ENCODE results near the gene RADX. TPM values are rescaled to one million over a fixed set of nuclear protein-coding genes. Genes with fewer than 3 reads are reported as not detected.
A peak's percentile ranks its signal among the peaks of the same experiment; 100 is the strongest.

RADX gene
- total and polyA plus RNA-seq, 2 of the 13 experiments (the other 11 are each of a cell fraction or from before 2014, with no cell fraction given): 1.1 to 2.7 TPM

DNA sequence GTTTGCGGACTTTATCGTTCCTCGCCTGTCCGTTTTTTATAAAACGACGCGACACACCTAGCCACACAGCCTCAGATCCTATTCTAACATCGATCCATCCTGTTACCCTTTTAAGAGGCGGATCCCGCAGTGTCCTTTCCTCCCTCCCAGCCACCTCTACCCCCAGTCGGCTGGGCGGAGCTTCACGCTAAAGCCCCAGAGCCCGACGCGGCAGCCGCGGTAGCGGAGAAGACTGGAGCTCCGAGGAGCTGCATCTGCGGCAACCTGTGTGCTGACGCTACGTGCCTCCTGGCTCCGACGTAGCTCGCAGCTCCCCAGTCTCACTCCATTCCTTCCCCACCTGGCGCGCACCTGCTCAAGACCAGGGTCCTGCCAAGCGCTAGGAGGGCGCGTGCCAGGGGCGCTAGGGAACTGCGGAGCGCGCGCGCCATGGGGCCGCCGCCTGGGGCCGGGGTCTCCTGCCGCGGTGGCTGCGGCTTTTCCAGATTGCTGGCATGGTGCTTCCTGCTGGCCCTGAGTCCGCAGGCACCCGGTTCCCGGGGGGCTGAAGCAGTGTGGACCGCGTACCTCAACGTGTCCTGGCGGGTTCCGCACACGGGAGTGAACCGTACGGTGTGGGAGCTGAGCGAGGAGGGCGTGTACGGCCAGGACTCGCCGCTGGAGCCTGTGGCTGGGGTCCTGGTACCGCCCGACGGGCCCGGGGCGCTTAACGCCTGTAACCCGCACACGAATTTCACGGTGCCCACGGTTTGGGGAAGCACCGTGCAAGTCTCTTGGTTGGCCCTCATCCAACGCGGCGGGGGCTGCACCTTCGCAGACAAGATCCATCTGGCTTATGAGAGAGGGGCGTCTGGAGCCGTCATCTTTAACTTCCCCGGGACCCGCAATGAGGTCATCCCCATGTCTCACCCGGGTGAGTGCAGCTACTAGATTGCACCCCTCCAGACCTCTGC lies 115.0 kb downstream of the RADX start, which contains the start of gene RNF128 (continued):
- TF ChIP-seq, protein P1, sequence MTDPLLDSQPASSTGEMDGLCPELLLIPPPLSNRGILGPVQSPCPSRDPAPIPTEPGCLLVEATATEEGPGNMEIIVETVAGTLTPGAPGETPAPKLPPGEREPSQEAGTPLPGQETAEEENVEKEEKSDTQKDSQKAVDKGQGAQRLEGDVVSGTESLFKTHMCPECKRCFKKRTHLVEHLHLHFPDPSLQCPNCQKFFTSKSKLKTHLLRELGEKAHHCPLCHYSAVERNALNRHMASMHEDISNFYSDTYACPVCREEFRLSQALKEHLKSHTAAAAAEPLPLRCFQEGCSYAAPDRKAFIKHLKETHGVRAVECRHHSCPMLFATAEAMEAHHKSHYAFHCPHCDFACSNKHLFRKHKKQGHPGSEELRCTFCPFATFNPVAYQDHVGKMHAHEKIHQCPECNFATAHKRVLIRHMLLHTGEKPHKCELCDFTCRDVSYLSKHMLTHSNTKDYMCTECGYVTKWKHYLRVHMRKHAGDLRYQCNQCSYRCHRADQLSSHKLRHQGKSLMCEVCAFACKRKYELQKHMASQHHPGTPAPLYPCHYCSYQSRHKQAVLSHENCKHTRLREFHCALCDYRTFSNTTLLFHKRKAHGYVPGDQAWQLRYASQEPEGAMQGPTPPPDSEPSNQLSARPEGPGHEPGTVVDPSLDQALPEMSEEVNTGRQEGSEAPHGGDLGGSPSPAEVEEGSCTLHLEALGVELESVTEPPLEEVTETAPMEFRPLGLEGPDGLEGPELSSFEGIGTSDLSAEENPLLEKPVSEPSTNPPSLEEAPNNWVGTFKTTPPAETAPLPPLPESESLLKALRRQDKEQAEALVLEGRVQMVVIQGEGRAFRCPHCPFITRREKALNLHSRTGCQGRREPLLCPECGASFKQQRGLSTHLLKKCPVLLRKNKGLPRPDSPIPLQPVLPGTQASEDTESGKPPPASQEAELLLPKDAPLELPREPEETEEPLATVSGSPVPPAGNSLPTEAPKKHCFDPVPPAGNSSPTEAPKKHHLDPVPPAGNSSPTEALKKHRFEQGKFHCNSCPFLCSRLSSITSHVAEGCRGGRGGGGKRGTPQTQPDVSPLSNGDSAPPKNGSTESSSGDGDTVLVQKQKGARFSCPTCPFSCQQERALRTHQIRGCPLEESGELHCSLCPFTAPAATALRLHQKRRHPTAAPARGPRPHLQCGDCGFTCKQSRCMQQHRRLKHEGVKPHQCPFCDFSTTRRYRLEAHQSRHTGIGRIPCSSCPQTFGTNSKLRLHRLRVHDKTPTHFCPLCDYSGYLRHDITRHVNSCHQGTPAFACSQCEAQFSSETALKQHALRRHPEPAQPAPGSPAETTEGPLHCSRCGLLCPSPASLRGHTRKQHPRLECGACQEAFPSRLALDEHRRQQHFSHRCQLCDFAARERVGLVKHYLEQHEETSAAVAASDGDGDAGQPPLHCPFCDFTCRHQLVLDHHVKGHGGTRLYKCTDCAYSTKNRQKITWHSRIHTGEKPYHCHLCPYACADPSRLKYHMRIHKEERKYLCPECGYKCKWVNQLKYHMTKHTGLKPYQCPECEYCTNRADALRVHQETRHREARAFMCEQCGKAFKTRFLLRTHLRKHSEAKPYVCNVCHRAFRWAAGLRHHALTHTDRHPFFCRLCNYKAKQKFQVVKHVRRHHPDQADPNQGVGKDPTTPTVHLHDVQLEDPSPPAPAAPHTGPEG (CRISPR knock-in tag; IDR thresholded peaks at IDR 0.05): peak; percentile 29; the same call in 1 of the 2 replicates
- no peak for TF ChIP-seq HNRNPUL1 (IDR thresholded peaks at IDR 0.05; ENCODE audit: low read depth, low read length)
- TF ChIP-seq, protein P2, sequence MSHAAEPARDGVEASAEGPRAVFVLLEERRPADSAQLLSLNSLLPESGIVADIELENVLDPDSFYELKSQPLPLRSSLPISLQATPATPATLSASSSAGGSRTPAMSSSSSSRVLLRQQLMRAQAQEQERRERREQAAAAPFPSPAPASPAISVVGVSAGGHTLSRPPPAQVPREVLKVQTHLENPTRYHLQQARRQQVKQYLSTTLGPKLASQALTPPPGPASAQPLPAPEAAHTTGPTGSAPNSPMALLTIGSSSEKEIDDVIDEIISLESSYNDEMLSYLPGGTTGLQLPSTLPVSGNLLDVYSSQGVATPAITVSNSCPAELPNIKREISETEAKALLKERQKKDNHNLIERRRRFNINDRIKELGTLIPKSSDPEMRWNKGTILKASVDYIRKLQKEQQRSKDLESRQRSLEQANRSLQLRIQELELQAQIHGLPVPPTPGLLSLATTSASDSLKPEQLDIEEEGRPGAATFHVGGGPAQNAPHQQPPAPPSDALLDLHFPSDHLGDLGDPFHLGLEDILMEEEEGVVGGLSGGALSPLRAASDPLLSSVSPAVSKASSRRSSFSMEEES (CRISPR knock-in tag; IDR thresholded peaks at IDR 0.05): no peak
- TF ChIP-seq, protein P3, sequence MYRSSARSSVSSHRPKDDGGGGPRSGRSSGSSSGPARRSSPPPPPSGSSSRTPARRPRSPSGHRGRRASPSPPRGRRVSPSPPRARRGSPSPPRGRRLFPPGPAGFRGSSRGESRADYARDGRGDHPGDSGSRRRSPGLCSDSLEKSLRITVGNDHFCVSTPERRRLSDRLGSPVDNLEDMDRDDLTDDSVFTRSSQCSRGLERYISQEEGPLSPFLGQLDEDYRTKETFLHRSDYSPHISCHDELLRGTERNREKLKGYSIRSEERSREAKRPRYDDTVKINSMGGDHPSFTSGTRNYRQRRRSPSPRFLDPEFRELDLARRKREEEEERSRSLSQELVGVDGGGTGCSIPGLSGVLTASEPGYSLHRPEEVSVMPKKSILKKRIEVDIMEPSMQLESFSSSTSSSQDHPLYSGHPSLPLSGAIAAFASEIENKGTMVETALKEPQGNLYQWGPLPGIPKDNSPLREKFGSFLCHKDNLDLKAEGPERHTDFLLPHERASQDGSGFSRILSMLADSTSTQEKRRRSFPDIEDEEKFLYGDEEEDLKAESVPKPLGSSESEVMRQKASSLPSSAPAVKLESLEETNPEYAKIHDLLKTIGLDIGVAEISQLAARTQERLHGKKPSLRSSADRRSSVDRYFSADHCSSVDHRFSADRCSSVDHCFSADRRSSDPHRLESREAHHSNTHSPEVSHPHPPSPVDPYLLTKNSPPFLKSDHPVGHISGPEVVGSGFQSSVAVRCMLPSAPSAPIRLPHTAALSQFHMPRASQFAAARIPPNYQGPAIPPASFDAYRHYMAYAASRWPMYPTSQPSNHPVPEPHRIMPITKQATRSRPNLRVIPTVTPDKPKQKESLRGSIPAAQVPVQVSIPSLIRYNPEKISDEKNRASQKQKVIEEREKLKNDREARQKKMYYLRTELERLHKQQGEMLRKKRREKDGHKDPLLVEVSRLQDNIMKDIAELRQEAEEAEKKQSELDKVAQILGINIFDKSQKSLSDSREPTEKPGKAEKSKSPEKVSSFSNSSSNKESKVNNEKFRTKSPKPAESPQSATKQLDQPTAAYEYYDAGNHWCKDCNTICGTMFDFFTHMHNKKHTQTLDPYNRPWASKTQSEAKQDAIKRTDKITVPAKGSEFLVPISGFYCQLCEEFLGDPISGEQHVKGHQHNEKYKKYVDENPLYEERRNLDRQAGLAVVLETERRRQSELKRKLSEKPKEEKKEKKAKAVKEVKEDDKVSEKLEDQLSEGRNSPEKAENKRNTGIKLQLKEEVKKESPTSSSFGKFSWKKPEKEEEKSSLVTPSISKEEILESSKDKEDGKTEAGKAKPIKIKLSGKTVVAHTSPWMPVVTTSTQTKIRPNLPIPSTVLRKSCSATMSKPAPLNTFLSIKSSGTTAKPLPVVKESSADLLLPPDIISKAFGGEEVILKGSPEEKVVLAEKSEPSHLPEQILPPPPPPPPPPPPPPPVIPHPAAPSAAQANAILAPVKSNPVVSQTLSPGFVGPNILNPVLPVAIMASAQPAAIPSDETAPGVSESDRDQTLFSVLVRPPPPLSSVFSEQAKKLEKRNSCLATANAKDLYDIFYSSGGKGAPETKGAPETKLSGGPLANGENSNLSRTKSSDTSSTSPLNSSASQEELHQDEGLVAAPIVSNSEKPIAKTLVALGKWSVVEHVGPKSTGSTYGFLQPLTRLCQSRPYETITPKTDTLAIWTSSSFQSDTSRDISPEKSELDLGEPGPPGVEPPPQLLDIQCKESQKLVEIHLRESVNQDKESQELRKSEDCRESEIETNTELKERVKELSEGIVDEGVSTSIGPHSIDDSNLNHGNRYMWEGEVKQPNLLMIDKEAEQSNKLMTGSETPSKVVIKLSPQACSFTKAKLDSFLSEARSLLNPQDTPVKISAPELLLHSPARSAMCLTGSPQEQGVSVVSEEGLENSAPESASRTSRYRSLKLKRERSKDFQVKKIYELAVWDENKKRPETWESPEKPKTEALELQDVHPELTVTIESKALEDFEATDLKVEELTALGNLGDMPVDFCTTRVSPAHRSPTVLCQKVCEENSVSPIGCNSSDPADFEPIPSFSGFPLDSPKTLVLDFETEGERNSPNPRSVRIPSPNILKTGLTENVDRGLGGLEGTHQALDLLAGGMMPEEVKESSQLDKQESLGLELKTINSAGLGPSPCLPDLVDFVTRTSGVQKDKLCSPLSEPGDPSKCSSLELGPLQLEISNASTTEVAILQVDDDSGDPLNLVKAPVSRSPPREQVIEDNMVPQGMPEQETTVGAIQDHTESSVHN (CRISPR knock-in tag; IDR thresholded peaks at IDR 0.05): no peak
- 0 out of 2 replicates have a peak, but pooled peaks have one; percentile 1 for TF ChIP-seq SP4 (CRISPR knock-in tag; IDR thresholded peaks at IDR 0.05)
- no peak for TF ChIP-seq ZNF138 (CRISPR knock-in tag; IDR thresholded peaks at IDR 0.05; ENCODE audit: low read depth)
- TF ChIP-seq PPARG (CRISPR knock-in tag; conservative IDR thresholded peaks at IDR 0.05): no peak
- no peak for TF ChIP-seq SMARCE1 (IDR thresholded peaks at IDR 0.05; ENCODE audit: borderline replicate concordance)
- peak; percentile 76 for TF ChIP-seq ASH2L (IDR thresholded peaks at IDR 0.05; ENCODE audit: insufficient read length, low read depth, low read length)
- no peak for TF ChIP-seq ZNF598 (CRISPR knock-in tag; IDR thresholded peaks at IDR 0.05; ENCODE audit: borderline replicate concordance)
- TF ChIP-seq ZNF546 (CRISPR knock-in tag; conservative IDR thresholded peaks at IDR 0.05): 0 out of 2 replicates have a peak, but pooled peaks have one; percentile 68
- TF ChIP-seq CENPX (CRISPR knock-in tag; IDR thresholded peaks at IDR 0.05): no peak
